Fibroblast of skin of back (primary cell): Measurements from ENCODE around the gene CCDC78.
A peak's percentile ranks its signal among the peaks of the same experiment; 100 is the strongest.
"Not testable (repeated sequence)": the region's sequence is repeated elsewhere in the genome, so short reads cannot be mapped to it uniquely, and the experiment has no call there.

Experiments used
- DNase-seq: peaks from one replicate; pipeline ENCODE4 v3.0.0-alpha.2; 2013

The CCDC78 gene

DNA sequence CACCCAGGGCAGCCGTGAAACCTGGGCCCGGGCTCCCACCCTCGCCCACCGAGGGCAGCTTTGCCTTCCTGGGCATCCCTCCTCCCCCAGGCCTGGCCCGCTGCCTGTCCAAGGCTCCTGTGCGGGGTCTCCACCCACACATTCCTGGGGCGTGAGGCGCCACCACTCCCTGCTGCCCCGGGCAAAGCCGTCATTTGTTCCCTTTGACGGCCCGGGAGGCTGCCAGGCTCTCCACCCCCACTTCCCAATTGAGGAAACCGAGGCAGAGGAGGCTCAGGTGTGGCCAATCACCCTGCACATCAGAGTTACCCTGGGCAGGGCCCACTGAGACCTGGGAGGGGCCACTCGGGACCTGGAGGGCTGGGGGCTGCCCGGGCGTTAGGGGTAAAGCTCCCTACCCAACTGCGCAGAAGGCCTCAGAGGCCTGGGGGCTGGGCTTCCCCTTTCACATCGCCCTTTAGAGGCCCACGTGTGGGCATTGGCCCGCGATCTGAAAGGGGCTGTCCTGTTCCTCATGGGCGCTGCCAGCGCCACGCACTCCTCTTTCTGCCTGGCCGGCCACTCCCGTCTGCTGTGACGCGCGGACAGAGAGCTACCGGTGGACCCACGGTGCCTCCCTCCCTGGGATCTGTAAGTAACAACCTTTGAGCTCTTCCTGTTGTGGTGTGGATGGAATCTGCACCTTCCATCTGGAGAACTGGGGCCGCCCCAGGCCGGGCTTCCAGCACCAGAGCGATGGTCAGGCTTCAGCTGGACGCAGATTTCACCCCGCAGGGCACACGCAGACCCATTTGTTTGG lies 34.5 kb upstream of the CCDC78 start, which contains the start of gene MSLN:
Gene MSLN, plus strand, starts transcription at position 190 of the 799 bp plus-strand sequence. CDS start 1,947 bp downstream, outside the sequence.
- no peak for DNase-seq

DNA sequence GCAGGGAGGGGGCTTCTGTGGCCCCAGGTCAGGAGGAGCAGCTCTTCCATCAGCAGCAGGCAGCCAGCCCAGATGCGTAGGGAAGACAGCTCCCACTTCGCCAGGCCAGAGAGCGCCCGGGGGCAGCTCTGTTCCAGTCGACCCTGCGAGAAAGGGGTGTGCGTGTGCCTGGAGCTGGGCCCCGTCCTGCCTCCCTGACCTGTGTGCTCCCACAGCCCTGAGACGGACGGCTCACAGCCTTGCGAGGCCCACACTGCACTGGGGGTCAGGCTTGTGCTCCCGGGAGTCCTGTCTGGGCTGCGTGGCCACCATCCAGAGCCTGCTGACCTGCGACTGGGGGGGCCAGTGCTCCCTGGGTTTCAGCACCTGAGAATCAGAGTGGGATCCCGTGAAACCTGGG lies 33.8 kb upstream of the CCDC78 start:
- no peak for DNase-seq

DNA sequence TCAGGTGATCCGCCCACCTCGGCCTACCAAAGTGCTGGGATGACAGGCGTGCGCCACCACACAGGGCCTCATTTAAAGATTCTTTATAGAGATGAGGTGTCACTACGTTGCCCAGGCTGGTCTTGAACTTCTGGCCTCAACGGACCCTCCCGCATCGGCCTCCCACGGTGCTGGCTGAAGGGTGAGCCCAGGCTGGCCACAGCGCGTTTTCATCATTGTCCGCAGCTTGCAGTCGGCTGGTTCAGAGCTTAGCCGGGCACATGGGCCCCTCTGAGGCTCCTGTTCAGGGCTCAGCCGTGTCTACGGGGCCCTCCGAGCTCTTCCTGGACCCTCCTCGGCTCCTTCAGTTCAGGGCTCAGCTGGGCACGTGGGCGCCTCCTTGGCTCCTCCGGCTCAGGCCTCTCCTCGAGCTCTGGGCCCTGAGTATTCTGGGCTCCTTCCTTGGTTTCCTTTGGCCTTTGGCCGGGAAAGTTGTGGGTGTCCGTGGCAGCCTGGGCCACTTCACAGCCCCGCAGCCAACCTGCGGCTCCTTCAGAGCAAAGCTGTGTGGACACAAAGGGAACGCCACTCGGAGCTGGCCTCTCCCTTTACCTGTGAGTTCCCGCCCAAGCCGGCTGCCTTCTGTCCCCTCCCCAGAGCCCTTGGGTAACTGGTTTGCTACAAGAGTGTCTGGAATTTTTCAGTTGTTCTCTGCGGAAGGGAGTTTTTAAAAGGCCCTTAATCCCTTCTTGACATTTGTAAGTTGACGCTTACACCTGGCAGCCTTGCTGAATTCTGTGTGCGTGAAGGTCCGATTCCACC lies 33.1 kb upstream of the CCDC78 start:
- no peak for DNase-seq

DNA sequence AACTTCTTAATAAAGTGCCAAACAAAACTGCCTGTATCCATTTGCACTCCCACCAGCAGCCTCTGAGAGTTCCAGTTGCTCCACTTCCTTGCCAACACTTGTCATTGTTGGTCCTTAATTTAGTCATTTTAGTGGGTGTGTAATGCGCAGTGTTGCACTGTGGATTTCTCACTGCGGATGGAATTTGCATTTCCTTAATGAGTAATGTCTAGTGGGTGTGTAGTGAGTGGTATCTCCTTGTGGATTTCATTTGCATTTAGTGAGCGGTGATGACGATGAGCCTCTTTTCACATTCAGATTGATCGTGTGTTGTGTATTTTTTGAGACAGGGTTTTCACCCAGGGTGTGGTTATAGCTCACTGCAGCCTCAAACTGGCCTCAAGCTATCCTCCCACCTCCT lies 30.2 kb upstream of the CCDC78 start:
- no peak for DNase-seq

DNA sequence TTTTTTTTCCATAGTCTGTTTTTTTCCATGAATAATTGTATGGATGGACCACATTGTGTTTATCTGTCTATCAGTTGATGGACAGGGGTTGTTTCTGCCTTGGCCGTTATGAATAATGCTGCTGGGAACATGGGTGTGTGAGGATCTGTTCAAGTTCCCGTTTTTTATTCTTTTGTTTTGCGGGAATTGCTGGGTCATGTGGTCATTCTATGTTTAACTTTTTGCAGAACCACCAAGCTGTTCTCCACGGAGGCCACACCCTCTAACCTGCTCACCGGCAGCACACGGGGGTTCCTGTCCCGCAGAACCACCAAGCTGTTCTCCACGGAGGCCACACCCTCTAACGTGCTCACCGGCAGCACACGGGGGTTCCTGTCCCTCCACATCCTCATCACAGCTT lies 28.4 kb upstream of the CCDC78 start:
- DNase-seq: no peak

DNA sequence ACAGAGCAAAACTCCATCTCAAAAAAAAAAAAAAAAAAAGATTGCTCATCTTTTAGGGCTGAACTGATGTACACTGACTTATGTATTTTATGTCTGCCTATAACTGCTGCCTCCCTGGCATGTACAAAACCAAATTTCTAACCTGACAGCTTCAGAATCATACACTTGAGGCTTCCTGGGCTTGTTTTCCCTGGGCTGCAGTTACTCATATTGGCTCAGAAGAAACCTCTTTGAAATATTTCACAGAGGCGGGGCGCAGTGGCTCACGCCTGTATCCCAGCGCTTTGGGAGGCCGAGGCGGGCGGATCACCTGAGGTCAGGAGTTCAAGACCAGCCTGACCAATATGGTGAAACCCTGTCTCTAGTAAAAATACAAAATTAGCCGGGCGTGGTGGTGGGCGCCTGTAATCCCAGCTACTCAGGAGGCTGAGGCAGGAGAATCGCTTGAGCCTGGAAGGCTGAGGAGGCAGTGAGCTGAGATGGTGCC lies 27.9 kb upstream of the CCDC78 start:
- DNase-seq: not testable (repeated sequence)

DNA sequence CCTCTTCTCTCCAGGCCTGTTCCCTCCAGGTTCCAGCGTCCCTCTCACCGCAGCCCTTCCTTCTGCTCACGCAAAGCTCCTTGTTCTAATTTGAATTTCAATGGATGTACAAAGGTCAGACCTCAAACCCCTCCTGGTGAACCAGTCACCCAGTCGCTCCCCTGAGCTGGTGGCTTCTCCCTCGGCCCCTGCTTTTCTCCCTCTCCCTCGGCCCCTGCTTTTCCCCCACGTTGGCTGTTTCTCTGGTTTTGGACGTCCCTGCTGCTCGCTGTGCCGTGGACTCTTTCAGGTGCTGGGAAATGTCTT lies 25.7 kb upstream of the CCDC78 start:
- DNase-seq: no peak

DNA sequence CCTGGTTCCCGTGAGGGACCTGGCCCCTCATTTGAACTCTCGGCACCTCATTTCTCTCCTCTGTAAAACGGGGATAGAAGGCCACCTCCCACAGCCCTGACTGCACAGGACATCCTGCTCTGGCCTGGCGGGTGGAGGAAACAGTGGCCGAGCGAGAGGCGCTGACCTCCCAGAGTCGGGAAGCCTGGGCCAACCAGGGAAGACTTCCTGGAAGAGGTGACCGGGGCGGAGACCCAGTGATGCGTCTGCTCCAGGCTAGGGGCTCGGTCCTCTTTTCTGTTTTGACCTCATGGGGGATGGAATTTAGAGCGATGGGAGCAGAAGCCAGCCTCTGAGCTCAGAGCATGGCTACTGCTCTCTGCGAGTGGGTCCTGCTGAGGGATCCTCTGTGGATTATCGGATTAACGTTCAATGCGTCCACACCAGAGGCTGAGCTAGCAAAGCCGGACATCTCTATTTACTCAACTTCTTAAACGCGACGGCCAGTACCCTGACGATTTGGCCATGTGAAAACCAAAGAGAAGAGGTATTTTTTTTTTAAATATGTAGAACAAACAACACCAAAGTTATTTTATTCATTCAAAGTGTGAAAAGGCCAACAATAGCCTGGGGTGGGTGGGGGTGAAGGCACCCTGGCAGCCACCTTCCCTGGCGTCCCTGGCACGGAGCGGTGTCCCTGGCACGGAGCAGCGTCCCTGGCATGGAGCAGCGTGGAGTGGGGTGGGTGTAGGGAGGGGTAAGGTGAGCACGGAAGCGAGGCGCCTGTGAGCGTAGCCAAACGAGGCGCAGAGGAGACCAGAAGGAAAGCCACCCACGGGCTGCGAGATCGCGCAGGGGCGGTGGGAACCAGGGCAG lies 25.1 kb upstream of the CCDC78 start:
- DNase-seq: no peak

DNA sequence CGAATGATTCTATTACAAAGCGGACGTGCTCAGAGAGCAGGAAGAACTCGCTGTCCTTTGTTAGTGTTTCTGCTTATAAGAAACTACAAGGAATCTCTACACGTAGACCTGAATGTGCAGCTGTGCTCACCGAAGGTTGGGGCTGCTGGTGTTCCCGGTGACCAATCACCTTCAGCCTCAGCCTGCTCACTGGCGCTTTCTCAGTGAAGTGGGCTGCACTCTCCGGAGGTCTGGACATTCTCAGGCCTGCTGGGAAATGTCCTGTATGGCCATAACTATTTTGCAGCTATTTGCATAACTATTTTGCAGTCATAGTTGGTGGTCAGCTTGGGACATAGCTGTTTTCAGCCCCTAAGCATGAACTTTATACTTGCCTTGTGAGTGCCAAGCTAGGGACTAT lies 24.2 kb upstream of the CCDC78 start:
- DNase-seq: no peak

DNA sequence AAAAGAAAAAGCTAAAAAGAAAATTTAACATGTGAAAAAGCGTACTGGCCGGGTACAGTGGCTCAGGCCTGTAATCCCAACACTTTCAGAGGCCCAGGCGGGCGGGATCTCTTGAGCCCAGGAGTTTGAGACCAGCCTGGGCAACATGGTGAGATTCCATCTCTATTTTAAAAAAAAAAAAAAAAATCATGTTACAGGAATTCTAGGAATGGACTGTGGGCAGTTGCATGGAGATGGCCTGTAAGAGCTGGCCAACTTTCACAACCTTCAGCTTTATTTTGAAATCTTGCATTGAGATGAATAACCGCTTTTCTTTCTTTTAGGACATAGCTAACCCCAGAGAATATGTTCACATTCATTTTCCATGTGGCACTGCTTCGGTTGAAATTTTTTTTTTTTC lies 22.8 kb upstream of the CCDC78 start:
- DNase-seq: peak; percentile 69

DNA sequence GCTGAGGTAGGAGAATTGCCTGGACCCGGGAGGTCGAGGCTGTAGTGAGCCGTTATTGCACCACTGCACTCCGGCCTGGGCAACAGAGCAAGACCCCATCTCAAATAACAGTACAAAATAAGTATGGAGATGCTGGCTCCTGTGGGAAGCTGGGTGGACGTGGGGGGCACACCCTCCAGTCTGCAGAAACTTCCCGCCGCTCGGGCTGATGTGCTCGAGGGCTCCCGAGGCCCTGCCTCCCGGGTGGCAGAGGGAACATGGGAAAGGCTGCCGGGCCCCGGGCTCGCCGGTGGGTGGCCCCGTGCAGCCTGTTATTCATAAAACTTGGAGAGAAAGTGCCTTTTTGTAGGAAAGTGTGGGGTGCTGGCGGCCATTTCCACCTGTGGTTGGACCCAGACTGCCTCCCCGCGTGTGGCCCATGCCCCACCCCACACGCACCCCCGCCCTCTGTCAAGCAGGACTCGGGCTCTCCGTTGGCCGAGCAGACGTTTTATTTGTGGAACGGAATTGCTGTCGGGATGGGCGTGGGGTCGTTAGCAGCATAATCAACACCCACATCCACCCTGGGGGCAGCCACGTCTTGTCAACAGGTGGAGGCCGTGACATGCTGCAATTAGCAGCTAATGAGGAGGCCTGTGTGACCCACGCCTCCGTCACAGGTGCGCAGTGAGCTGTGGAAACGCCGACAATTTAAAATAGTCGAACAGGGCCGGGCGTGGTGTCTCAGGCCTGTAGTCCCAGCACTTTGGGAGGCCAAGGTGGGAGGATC lies 21.9 kb upstream of the CCDC78 start:
- no peak for DNase-seq

DNA sequence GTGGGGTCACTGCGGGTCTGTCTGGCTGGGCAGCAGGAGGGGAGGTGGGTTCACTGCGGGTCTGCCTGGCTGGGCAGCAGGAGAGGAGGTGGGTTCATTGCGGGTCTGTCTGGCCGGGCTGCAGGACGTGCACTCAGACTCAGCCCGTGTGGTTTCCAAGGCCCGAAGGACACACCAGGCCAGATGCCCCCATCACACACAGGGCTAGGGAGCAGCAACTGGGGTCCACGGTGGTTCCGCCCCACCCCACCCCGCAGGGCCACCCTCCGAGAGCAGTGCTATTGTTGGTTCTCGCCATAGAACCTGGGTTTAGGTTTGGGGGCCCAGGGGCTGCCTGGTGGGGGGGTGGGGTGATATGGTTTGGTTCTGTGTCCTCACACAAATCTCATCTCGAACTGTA lies 20.4 kb upstream of the CCDC78 start:
- no peak for DNase-seq

DNA sequence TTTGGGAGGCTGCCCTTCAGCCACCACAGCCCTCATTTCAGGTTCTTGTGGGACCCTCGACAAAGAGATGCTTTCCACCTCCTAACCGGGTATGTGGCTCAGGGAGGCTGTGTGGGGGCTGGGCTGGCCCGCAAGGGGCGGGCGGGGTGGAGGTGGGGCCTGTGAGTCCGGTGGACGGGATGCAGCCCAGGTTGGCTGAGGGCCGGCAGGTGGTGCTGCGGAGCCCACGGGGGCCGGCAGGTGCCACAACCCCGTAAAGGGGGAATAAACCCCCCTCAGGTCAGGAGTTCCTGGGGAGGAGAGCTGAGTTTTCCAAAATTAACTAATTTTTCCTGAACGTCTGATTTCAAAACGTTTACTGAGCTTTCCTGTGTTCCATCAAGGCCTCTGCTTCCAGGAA lies 19.5 kb upstream of the CCDC78 start:
- DNase-seq: no peak

DNA sequence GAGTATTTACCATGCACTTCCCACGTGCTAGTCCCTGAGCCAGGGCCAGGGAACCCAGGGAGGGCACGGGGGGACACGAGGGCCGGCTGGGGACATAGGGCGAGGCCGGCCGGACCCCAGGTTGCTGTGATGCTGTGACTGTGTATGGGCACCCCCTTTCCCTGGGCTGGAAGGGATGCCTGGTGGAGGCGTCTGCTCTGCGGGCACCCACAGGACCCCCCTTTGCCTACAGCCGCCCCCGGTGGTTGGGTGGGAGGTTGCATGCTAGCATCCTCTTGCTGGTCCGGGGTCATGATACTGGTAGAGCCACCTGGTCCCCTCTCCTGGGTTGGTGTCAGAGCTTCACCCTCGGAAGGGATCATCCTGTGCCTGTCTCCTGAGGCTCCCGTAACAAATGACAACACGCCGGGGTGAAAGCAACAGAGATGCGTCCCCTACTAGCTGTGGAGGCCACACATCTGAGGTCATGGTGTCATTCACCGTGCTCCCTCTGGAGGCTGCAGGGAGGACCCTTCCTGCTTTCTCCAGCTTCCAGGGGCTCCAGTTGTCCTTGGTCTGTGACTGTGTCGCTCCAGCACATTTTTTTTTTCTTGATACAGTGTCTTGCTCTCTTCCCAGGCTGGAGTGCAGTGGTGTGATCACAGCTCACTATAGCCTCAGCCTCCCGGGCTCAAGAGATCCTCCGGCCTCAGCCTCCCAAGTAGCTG lies 17.7 kb upstream of the CCDC78 start:
- DNase-seq: no peak

DNA sequence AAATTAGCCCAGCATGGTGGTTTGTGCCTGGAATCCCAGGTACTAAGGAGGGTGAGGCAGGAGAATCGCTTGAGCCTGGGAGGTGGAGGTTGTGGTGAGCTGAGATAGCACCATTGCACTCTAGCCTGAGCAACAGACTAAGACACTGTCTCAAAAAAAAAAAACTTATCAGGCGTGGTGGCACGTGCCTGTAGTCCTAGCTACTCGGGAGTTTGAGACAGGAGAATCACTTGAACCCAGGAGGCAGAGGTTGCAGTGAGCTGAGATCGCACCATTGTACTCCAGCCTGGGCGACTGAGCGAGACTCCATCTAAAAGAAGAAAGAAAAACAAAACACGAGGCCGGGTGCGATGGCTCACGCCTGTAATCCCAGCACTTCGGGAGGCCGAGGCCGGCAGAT lies 16.7 kb upstream of the CCDC78 start:
- DNase-seq: not testable (repeated sequence)

DNA sequence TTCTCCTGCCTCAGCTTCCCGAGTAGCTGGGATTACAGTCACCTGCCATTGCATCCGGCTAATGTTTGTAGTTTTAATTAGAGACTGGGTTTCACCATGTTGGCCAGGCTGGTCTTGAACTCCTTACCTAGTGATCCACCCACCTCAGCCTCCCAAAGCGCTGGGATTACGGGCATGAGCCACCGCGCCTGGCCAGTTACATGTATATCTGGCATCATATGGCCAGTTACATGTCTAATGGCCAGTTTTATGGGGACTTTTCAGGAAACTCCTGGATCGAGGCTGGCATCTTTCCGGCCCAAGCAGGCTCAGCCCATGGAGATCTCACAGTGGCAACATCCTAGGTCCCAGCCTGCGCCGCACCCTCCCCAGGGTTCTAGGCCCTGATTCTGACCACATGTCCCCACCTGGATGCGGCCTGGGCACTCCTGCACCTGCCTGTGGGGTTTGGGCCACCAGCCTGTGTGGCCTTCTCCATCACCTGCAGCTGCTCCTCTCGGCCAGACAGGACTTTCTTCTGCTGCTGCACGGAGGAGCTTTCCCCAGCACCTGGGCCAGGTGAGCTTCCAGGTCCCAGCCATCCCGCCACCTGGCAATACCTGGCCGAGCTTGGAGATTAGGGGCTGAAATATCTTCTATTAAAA lies 15.9 kb upstream of the CCDC78 start:
- no peak for DNase-seq

DNA sequence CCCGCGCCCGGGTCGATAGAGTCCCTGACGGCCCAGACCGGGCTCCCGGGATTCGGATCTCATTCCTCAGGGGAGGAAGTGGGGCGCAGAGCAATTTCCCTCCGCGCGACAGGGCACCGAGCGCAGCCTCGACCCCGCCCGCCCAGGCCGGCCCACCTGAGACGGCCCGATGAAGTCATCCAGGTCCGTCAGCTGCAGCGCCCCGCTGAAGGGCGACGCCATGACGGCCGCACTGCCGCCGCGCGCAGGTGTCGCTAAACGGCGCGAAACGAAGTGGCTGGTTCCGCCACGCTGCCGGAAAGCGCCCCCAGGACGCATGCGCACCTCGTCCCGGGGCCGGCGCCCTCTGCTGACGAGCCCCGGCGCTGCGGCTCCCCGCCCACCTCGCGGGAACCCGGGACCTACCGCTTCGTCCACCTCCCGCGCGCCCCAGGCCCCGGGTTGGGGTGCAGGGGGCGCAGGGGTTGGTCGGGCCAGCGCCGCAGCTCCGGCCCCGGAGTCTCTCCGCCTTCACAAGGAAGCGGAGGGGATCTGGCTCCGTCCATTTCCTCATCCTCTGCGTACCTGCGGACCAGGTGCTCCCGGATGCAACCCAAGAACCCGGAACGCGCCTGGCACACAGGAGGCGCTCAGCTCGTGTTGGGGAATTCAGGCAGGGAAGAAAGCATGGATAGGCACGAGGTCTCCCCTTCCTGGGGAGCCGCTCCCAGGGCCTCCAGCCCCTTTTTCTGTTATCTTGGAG lies 14.7 kb upstream of the CCDC78 start, which contains the start of gene CIAO3:
Gene CIAO3, minus strand, starts transcription at position 234 of the 742 bp plus-strand sequence. Its CDS starts 12 bp downstream, at position 222.
- peak; percentile 89 for DNase-seq

DNA sequence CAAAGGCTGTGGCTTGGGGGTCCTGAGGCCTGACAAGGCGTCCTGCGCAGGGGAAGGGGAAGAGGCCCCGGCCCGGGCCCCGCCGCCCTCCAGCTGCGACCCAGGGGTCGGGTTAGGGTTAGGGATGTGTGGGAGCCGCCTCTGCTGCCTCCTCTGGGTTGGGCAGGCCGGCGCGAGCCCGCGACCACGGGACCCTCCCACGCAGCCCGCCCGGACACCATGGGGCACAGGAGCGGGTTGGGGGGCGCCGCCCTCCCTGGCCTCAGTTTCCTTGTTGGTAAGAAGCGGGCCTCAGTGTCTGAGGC lies 14.2 kb upstream of the CCDC78 start:
- no peak for DNase-seq

DNA sequence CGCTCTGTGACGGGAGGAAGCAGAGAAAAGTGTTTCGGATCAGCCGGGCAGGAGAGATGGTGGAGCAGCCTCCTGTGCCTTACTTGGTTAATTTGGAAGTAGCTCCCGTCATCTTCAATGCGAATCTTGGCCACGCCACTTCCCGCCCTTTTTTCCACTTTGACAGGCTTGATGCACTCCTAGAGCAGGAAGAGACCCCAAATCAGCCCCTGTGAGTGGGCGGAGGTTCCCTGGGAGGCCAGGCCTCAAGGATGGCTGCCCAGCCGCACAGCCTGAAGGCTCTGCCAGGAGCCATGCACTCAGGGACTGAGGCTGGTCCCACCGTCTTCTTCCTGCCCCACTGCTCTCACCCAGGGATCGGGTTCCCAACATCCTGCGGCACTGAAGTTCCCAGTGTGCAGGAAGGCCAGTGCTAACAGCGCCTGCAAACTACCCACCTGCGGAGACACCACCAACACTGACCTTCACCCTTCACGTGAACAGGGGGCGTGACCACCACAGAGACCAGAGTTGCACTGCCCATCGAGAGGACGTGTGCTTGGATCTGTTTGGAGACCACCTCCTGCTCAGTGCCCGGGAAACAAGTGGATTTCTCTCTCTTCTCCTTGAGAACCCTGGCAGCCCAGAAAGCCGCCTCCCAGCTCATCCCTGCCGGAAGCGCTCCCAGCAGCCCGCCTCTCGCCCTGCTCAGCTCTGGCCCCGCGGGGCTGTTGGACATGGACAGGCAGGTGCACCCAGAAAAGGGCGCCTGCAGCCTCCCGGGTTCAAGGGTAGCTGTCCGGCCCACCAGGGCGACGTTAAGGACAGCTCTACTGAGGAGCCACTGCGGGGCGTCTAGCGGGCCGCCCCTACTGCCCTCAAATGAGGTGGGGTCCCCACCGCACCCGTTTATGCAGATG lies 13.6 kb upstream of the CCDC78 start:
- no peak for DNase-seq
